HG03097 (cell line): ENCODE results near the gene ATP11A.

Source experiments
- ATAC-seq: cut with Tn5 transposase; IDR thresholded peaks from one replicate; pipeline ENCODE4 v1.9.1; 2021; ENCODE audit not compliant: unreplicated experiment, low FRiP score

Gene ATP11A

DNA sequence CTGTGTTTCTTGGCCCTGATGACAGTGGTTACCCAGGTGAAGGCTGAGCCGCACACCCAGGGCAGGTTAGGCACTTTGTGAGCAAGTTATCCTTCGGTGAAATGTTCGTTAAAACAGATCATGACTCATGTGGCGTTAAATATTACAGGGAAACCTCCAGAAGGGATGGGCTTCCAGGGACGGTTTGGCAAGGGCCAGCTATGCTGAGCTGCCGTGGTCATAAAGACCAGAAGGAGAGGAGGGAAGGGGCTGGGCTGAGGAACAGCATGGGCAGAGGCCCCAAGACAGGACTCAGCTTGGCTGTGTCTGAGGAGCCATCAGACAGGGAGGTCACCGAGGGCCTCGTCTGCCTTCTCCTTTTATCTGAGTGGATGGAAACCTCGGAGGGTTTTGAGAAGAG lies 47.5 kb downstream of the ATP11A start:
- no peak for ATAC-seq

DNA sequence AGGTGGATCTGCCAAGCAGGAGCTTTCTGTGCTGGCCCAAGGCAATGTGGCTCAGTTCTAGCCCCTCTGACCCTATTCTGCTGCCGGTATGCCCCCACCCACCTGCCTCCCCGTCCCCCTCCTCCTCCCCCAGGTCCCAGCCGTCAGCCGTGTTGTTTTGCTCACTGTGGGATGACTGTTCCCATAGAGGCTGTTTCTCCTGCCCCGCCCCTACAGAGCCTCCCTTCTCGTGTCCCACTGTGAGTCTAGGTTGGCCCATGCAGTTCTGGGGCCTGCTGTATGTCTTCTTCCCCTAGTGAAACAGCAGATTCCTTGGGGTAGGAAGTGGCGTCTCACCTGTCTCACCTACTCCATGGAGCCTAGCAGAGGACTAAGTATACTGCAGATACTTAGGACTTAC lies 48.8 kb downstream of the ATP11A start:
- no peak for ATAC-seq

DNA sequence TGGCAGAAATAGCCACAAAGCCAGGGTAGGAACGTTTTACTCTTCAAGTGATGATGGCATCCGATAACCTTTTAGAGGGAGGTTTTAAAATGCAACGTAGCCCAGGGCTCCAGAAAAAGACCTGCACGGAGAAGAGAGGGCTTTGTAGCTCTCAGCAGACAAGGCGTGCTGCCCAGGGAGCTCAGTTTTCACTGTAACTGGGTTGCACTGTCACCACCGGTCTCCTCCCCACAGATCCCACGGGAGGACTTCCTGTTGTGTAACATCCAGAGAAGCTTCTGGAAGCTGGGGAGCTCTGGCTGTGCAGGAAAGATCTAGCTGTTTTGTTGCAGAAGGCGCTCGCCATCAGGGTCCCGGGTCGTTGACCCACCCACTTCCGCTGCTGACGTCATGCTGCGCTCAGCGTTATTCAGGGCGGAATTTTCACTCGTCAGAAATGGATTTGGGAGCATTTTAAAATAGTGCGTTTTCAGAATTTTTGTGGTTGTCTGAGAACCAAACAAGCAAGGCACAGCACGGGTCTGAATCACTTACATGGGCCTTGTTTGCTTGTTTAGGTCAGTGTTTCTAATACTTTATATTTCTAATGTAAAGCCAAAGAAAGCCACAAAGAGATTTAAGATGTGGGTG lies 50.8 kb downstream of the ATP11A start:
- ATAC-seq, result no peak

DNA sequence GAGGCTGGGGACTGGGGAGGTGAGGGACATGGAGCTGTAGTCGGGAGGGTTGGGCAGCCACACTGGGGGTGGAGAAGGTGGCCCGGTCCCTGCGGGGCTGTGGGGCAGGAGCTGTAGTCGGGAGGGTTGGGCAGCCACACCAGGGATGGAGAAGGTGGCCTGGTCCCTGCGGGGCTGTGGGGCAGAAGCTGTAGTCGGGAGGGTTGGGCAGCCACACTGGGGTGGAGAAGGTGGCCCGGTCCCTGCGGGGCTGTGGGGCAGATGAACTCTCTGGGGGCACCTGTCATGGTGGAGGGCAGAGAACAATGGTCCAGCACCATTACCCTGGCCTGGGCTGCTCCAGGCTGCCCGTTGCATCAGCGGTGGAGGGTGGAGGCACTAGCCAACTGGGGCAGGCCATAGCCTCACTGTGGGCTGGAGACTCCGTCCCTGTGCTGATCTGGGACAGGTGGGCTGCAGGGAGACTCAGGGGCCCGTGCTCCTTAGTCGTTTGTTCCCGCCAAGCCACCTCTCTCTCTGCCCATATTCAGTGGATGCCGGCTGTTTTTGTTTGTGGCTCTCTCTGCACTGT lies 51.4 kb downstream of the ATP11A start:
- ATAC-seq, result no peak

DNA sequence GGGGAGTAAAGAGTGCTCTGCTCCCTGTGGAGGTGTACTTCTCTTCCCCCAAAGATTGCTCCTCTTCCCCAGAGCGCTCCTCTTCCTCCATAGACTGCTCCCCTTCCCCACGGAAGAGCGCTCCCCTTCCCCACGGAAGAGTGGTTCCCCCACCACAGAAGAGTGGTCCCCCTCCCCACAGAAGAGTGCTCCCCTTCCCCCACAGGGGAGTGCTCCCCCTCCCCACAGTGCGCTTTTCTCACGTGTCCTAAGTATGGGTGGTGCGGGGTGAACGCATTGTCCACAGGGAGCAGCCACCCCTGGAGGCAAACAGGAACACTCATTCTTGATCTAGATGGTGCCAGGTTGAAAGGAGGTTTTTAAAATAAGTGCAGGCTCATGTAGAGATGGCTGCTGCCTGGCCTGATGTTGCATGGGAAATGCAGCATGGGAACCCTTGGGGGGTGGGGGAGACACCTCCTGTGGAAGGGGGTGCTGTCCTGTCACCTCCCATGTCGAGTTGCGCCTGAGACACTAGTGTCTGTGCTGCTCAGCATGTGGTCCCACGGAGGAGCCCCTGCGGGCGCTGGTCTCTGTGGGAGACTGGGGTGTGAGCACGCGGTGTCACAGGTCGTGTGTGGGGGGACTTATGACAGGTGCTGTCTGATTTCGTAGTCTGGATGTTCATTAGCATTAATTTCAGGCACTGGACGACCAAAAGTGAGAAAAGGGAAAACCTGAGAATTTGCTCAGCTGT lies 52.2 kb downstream of the ATP11A start:
- ATAC-seq, result no peak

DNA sequence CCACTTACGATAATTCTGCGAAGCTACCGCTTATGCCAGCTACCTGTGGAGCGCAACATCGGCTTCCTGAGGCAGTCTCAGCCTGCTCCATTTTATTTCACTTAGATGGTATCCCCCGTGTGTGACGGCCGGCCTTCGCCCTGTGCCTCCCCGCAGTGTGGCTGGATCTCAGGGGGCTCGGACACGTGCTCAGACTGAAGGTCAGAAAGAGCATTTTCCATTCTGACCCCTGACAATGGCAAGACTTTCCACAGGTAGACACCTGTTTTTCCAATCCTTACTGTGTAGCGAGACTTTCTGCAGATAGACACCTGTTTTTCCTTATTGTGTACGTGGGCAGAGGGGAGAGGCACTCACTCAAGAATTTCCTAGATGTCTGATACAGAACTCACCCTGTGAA lies 52.7 kb downstream of the ATP11A start:
- ATAC-seq, result no peak

DNA sequence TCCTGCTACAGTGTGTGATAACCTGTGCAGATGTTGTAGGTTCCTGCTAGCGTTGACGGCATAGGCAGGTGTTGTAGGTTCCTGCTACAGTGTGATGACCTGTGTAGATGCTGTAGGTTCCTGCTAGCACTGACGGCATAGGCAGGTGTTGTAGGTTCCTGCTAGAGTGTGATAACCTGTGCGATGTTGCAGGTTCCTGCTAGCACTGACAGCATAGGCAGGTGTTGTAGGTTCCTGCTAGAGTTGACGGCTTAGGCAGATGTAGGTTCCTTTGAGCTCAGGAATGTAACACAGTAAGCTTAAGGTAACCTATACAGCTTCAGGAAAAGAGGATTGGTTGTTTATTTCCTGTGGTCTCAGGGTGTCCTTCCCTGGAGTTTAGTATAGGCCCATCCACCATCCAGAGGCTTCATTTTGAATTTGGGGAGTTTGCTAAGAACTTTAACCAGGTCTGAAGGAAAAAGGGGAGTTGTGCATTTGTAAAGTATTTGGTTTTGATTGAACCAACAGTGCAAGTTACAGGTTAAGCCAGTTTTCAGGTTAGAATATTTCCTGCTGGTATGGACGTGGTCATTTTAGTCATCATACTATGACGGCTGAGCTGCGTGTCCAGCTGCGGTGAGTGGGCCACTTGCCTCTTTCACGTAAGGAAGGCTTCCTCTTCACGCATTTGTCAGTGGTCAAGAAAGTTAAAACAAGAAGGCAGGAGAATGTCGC lies 53.8 kb downstream of the ATP11A start:
- no peak for ATAC-seq

DNA sequence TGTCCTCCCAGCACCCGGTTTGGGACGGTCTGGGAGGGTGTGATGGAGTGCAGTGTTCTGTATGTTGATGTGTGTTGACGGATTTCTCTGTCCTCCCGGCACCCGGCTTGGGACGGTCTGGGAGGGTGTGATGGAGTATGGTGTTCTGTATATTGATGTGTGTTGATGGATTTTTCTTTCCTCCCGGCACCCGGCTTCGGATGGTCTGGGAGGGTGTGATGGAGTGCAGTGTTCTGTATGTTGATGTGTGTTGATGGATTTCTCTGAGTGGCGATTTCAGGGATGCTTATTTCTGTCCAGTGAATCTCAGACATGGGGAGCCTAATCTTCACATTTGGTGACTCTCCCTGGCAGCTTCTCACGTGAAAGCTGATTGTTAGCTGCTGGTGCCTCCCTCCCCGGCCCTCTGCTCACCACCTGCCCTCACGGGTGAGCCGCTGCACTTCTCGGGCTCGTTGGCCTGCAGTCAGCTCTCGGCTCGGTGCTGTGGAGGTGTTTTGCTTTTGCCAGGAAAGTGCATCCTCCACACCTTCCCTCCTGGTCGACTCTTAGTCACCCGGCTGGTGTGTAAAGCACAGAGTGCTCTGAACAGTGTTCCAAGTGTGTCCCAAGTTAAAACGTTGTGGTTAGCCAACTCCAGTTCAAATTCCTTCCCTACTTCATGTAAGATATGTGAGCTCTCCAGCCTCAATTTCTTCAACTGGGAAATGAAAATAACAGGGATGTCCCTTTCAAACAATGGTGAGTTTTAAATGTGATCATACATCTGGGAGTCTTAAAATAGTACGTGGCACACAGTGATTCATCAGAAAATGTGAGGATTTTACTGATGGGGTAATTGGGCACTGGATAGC lies 54.6 kb downstream of the ATP11A start:
- ATAC-seq, result no peak

DNA sequence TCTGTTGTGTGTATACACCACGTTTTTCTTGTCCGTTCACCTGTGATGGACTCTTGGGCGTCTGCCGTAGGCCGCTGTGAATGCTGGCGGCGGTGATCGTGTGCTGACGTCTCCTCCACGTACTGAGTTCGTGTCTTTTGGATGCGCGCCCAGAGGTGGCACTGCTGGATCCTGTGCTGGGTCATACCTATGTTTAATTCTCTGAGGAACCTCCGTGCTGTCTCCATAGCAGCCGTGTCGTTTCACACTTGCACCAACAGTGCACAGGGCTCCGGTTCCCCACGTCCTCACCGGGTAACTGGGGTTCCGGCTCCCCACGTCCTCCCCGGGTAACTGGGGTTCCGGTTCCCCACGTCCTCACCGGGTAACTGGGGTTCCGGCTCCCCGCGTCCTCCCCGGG lies 56.2 kb downstream of the ATP11A start:
- ATAC-seq, result no peak

DNA sequence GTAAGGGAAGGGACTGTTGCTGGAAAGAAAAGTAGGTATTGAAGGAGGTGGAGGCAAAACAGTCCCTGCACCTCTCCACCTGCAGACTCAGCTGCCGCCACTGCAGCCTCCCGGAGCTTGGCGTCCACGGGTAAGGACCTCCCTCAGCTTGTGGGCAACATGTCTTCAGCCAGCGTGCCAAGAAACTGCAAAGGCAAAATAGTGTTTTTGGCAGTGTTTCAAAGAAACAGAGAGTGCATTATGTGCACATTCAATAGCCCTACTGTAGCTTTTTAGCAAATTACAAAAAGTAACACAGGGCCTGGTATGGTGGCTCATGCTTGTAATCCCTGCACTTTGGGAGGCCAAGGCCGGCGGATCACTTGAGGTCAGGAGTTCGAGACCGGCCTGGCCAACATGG lies 57.4 kb downstream of the ATP11A start:
- no peak for ATAC-seq

DNA sequence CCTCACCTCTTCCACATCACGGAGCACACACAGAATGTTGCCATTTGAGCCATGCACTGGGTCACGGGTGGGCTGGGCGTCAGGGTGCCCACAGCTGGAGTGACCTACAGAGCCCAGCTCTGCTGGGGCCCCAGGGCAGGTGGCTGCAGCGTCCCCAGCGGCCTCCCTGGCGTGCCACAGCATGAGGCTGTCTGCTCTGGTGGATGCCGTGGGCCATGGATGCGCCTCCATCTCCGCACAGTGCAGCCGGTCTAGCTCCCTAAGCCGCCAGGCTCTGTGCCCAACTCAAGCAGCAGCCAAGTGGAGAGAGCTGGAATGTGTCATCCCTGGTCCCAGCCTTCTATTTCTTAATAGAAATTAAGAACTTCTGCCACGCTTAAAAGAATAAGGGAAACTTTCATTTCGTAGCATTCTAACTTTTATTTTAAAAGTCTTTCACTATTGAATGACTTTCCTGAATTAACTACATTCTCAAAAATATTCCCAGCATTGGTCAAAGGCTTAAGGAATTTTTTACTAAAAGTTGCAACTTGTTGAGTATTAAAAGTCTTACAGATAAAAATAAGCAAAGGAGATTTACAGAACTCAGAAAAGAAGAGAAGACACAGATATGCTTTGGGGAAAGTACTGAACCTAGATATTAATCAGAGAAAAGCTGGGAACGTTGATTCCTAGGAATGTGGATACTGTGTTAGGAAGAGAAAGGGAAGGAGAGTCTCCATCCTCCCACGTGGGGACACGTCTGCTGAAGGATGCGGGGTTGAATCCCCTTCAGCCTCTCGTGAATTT lies 59.3 kb downstream of the ATP11A start:
- no peak for ATAC-seq

DNA sequence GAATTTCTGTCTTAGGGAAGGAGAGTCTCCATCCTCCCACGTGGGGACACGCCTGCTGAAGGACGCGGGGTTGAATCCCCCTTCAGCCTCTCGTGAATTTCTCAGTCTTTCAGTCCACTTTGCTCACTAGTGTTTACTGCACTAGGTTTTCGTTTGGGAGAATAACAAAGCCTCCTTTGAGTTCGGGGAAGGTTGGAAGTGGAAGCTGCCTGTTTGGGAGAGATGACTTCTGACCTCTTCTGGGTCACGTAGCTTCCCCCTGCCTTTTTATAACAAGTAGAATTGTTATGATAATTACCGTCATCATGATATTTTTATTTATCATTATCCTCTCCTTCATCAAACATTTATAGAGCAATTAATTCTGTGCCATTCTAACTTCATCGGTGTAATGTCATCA lies 60.7 kb downstream of the ATP11A start:
- ATAC-seq, result no peak

DNA sequence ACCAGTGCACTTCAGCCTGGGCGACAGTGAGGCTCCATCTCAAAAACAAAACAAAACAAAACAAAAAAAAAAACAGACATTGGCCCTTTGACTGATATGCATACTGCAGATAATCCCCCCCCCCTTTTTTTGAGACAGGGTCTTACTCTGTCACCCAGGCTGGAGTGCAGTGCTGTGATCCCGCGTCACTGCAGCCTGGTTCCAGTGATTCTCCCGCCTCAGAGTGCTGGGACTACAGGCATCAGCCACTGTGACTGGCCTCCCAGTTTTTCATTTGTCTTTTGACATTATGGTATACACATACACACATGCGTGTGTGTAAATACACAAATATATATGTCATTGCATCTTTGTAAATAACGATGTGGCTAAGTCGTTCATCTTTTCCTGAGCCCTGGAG lies 61.8 kb downstream of the ATP11A start:
- ATAC-seq, result no peak

DNA sequence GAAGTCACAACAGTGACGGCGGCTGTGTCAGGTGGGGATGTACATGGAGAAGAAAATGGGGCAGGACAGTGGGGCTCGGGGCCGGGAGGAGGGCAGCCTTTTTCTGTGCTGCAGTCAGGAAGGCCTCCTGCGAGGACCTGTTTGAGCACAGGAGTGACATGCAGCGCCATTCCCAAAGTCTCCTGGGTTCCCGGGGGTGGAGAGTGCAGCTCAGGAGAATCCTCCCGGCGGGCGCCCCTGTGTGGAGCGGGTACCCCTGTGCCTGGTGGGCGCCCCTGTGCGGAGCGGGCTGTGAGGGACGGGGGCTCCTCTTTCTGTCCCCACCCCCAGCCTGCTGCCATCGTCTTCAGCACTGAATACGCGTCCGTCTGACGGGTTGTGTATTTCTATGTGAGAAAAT lies 62.4 kb downstream of the ATP11A start:
- ATAC-seq, result no peak

DNA sequence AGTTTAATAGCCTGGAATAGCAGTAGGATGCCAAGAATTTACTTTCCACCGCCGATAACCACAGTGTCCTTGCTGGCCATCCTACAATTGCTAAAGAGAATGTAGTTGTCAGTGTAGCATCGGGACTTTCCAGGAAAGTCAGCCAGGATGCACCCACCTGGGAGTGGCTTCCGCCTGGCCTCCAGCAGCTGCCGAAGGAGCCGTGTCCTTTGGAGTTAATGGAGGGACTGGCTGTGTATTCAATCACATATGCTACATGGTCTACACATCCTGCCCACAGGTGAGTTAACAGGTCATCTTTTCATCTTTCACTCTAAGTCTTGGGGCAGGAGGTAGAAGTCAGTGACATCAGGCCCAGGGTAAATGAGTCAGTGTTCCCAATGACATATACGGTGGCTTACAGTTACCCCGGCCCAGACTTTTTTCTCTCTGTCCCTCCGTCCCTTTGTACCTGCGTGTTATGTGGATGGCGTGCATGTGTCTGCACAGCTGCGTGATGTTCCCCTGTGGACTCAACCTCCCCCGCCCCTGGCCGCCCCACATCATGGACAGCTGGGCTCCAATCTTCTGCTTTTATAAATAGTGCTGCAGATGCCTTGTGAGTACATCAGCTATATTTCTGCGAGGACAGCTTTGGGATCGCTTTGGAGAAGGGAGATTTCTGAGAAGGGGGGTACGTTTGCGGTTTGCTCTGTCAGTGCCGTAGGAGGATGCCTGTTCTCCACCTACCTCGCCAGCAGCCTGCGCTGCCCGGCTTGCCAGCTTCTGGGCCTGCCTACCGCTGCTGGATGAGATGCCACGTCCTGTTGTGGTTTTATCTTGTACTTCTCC lies 63.1 kb downstream of the ATP11A start:
- no peak for ATAC-seq

DNA sequence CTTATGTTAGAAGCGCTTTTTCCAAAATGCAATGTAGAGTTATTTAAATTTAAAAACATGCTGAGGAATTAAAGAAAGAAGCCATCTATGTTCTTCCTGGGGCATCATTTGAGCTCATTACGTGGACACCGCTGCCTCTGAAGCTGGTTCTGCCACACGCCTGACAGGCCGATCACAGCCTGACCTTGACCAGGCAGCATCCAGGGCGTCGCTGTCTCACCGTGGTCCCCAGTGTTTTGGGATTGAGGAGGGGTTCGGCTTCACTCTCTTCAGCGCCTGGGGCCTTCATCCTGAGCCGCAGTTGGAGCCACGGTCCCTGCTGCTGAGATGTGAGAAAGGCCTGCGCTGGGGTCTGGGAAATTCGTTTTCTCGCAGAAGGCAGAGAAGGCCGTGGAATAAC lies 64.0 kb downstream of the ATP11A start:
- no peak for ATAC-seq

DNA sequence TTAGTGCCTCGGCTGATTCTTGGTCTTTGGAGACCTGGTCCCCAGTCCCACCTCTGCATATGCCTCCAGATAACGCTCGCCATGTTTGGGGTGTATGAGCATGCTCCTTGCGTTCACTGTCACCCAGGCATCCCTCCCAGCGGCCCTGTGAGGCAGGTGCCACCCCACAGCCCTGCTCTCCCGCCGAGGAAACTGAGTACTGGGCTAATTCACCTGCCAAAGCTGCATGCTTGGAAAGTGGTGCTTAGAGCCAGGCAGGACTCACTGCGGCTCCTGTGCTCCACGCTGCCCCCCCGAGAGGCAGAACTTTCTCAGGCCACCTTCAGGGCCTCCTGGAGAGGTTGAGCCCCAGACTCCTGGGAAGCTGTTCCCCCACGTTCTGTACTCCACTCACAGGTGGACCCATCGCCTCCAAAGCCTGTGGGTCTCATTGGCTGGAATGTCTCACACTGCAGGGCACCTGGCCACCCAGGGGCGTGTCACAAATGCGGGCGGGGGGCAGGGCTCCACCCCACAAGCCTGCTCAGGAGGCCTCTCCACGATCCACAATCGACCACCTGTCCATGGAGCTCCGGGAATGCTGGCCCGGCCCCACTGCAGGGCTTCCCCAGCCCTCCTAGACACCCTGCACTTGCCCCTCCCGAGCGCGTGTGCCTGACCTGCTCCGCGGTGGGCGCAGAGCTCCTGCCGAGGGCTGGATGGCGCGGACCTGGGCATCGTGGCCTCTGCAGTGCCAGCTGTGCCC lies 64.6 kb downstream of the ATP11A start:
- ATAC-seq, result no peak

DNA sequence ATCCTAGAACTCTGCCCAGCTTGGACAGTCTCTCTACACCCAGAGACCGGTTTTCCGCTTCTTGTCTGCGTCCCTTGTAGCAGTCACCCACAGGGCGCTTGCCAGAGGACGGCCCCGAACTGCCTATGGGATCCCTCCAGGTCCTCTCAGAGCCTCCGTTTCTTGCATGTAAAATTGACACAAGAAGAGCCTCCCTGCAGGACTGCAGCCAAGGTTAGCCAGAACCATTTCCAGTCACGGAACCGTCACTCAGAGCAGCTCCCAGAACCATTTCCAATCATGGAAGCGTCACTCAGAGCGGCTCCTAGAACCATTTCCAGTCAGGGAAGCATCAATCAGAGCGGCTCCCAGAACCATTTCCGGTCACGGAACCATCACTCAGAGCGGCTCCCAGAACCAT lies 65.5 kb downstream of the ATP11A start:
- no peak for ATAC-seq
